Ecto neural progenitor cell (in vitro differentiated cells): ENCODE data around the gene FUT8.
"Not testable (repeated sequence)": the region's sequence is repeated elsewhere in the genome, so short reads cannot be mapped to it uniquely, and the experiment has no call there.

Source experiments
- DNase-seq: peaks from one replicate; pipeline ENCODE4 v3.0.0-alpha.2; 2018; ENCODE audit warnings: low spot score

The FUT8 gene

GRCh38 chr14:65623759-65624158 is 211.2 kb downstream of the FUT8 start:
- no peak for DNase-seq

- no peak for DNase-seq
Observed at GRCh38 chr14:65627315-65627714, 214.8 kb downstream of the FUT8 start.

- no peak for DNase-seq
Observed at GRCh38 chr14:65628664-65629063, 216.1 kb downstream of the FUT8 start.

GRCh38 chr14:65631040-65631439 is 218.5 kb downstream of the FUT8 start:
- no peak for DNase-seq

GRCh38 chr14:65632487-65632886 is 220.0 kb downstream of the FUT8 start:
- DNase-seq, result no peak

GRCh38 chr14:65633666-65634065 is 221.1 kb downstream of the FUT8 start:
- DNase-seq, result not testable (repeated sequence)

GRCh38 chr14:65637780-65638179 is 225.2 kb downstream of the FUT8 start:
- no peak for DNase-seq

- no peak for DNase-seq
Observed at GRCh38 chr14:65639216-65639615, 226.7 kb downstream of the FUT8 start.

- peak; percentile 53 for DNase-seq
Observed at GRCh38 chr14:65650826-65651225, 238.3 kb downstream of the FUT8 start.

- DNase-seq, result no peak
Observed at GRCh38 chr14:65656554-65656953, 244.0 kb downstream of the FUT8 start.

GRCh38 chr14:65658202-65658601 is 245.7 kb downstream of the FUT8 start:
- DNase-seq, result no peak

GRCh38 chr14:65661865-65662264 is 249.3 kb downstream of the FUT8 start:
- DNase-seq, result no peak

GRCh38 chr14:65664436-65664835 is 251.9 kb downstream of the FUT8 start:
- no peak for DNase-seq

- no peak for DNase-seq
Observed at GRCh38 chr14:65676361-65677014, 264.0 kb downstream of the FUT8 start.

GRCh38 chr14:65685572-65685971 is 273.0 kb downstream of the FUT8 start:
- no peak for DNase-seq

GRCh38 chr14:65686761-65687160 is 274.2 kb downstream of the FUT8 start:
- no peak for DNase-seq

- no peak for DNase-seq
Observed at GRCh38 chr14:65689070-65689469, 276.5 kb downstream of the FUT8 start.

GRCh38 chr14:65692566-65692965 is 280.0 kb downstream of the FUT8 start:
- DNase-seq, result not testable (repeated sequence)

GRCh38 chr14:65696801-65697200 is 284.3 kb downstream of the FUT8 start:
- DNase-seq, result no peak

- no peak for DNase-seq
Observed at GRCh38 chr14:65703521-65703920, 291.0 kb downstream of the FUT8 start.

GRCh38 chr14:65703996-65704395 is 291.5 kb downstream of the FUT8 start:
- no peak for DNase-seq

- DNase-seq, result no peak
Observed at GRCh38 chr14:65704437-65704836, 291.9 kb downstream of the FUT8 start.

- DNase-seq, result no peak
Observed at GRCh38 chr14:65704850-65705249, 292.3 kb downstream of the FUT8 start.

- DNase-seq, result no peak
Observed at GRCh38 chr14:65709576-65709975, 297.0 kb downstream of the FUT8 start.
